ENCODE results near the gene DTD1.

The DTD1 gene

GRCh38 chr20:18663932-18664331 is 76.1 kb downstream of the DTD1 start:
- H3K27ac ChIP-seq (ENCODE audit: low read length), result no peak overlapping the region
- no peaks in the 10 kb centered on the region for H3K79me2 ChIP-seq (ENCODE audit: insufficient read depth, low read length)
- peaks cover 19% of the 10 kb centered on the region for H3K27me3 ChIP-seq (ENCODE audit: insufficient read depth, low read length, poor library complexity)
- H3K9me3 ChIP-seq (ENCODE audit: insufficient read depth, low read length, severe bottlenecking), result no peaks in the 10 kb centered on the region
- H3K4me3 ChIP-seq (ENCODE audit: low read depth in 1 of 2, low read length in 2 of 2), result no peak overlapping the region
- no peak for TF ChIP-seq CTCF (IDR thresholded peaks at IDR 0.05; ENCODE audit: borderline replicate concordance, extremely low read depth, low read length, poor library complexity, severe bottlenecking)
- no peak for TF ChIP-seq EZH2 (IDR thresholded peaks at IDR 0.05; ENCODE audit: borderline replicate concordance, low read depth, low read length, severe bottlenecking)
- H4K20me1 ChIP-seq (ENCODE audit: insufficient read depth, low read length), result no peaks in the 10 kb centered on the region; the same call in 1 of the 2 replicates
- no peak for ATAC-seq (ENCODE audit: insufficient read depth, low read depth)
- DNase-seq, result no peak
- no peak overlapping the region for H2AFZ ChIP-seq (ENCODE audit: low read depth, low read length)
- H3K9ac ChIP-seq (ENCODE audit: low read depth, low read length), result no peak overlapping the region
- no peaks in the 10 kb centered on the region for H3K36me3 ChIP-seq (ENCODE audit: insufficient read depth, low read length)
- H3K4me1 ChIP-seq (ENCODE audit: insufficient read depth, low read length), result no peaks in the 10 kb centered on the region
- H3K4me2 ChIP-seq (ENCODE audit: insufficient read depth, low read length), result no peak overlapping the region

- ATAC-seq (ENCODE audit: insufficient read depth, low read depth), result no peak
- Histone ChIP-seq H3K9me3 (ENCODE audit: insufficient read depth, low read length, severe bottlenecking) (no peaks in the 10 kb centered on the region), H3K79me2 (ENCODE audit: insufficient read depth, low read length) (no peaks in the 10 kb centered on the region), H3K36me3 (ENCODE audit: insufficient read depth, low read length) (no peaks in the 10 kb centered on the region), H3K9ac (ENCODE audit: low read depth, low read length) (no peak overlapping the region), H3K27ac (ENCODE audit: low read length) (no peak overlapping the region), H4K20me1 (ENCODE audit: insufficient read depth, low read length) (no peaks in the 10 kb centered on the region; the same call in 1 of the 2 replicates), H3K4me3 (ENCODE audit: low read depth in 1 of 2, low read length in 2 of 2) (no peak overlapping the region), H3K4me2 (ENCODE audit: insufficient read depth, low read length) (no peak overlapping the region), H3K4me1 (ENCODE audit: insufficient read depth, low read length) (no peaks in the 10 kb centered on the region), H3K27me3 (ENCODE audit: insufficient read depth, low read length, poor library complexity) (peaks cover 19% of the 10 kb centered on the region), H2AFZ (ENCODE audit: low read depth, low read length) (no peak overlapping the region)
- no peak for DNase-seq
- TF ChIP-seq CTCF (IDR thresholded peaks at IDR 0.05; ENCODE audit: borderline replicate concordance, extremely low read depth, low read length, poor library complexity, severe bottlenecking), result no peak
- TF ChIP-seq EZH2 (IDR thresholded peaks at IDR 0.05; ENCODE audit: borderline replicate concordance, low read depth, low read length, severe bottlenecking), result no peak
These were observed 77.3 kb downstream of the DTD1 start for GRCh38 chr20:18665135-18665534.

GRCh38 chr20:18666803-18667415 is 79.1 kb downstream of the DTD1 start:
- DNase-seq (no peak), ATAC-seq (ENCODE audit: insufficient read depth, low read depth) (no peak)
- Histone ChIP-seq H3K36me3 (ENCODE audit: insufficient read depth, low read length) (no peaks in the 10 kb centered on the region), H3K9me3 (ENCODE audit: insufficient read depth, low read length, severe bottlenecking) (no peaks in the 10 kb centered on the region), H3K4me3 (ENCODE audit: low read depth in 1 of 2, low read length in 2 of 2) (no peak overlapping the region), H2AFZ (ENCODE audit: low read depth, low read length) (no peak overlapping the region), H3K27ac (ENCODE audit: low read length) (no peak overlapping the region), H3K9ac (ENCODE audit: low read depth, low read length) (no peak overlapping the region), H3K27me3 (ENCODE audit: insufficient read depth, low read length, poor library complexity) (peaks cover 19% of the 10 kb centered on the region), H3K79me2 (ENCODE audit: insufficient read depth, low read length) (no peaks in the 10 kb centered on the region), H4K20me1 (ENCODE audit: insufficient read depth, low read length) (no peaks in the 10 kb centered on the region; the same call in 1 of the 2 replicates), H3K4me2 (ENCODE audit: insufficient read depth, low read length) (no peak overlapping the region), H3K4me1 (ENCODE audit: insufficient read depth, low read length) (no peaks in the 10 kb centered on the region)
- TF ChIP-seq EZH2 (IDR thresholded peaks at IDR 0.05; ENCODE audit: borderline replicate concordance, low read depth, low read length, severe bottlenecking) (no peak), CTCF (IDR thresholded peaks at IDR 0.05; ENCODE audit: borderline replicate concordance, extremely low read depth, low read length, poor library complexity, severe bottlenecking) (no peak)
